NCI-H526 treated with DMSO at 0.1 percent for 48 hours (cell line): ENCODE measurements around the gene DNAJC18.
"Not testable (repeated sequence)": the region's sequence is repeated elsewhere in the genome, so short reads cannot be mapped to it uniquely, and the experiment has no call there.

ENCODE experiments used
- DNase-seq: peaks from one replicate; lab custom pipeline; 2025; lab: John Stamatoyannopoulos, UW

Gene DNAJC18

GRCh38 chr5:139439013-139439903, at the start of gene DNAJC18:
DNAJC18 (minus strand) TSS chr5:139439525; CDS start chr5:139439445, 80 bp downstream.
- peak; percentile 94 for DNase-seq

GRCh38 chr5:139488260-139488659, 48.9 kb upstream of the DNAJC18 start:
- DNase-seq = no peak

GRCh38 chr5:139486201-139486600, 46.9 kb upstream of the DNAJC18 start:
- no peak for DNase-seq

GRCh38 chr5:139482890-139483208, 43.5 kb upstream of the DNAJC18 start:
- DNase-seq = not testable (repeated sequence)

- DNase-seq = peak; percentile 36
Observed at GRCh38 chr5:139482050-139482889, 42.9 kb upstream of the DNAJC18 start, which contains the start of gene STING1. STING1 (minus strand) TSS chr5:139482758; CDS start chr5:139481704, 1,054 bp downstream.

- no peak for DNase-seq
Observed at GRCh38 chr5:139481580-139482049, 42.3 kb upstream of the DNAJC18 start.

- no peak for DNase-seq
Observed at GRCh38 chr5:139481122-139481533, 41.8 kb upstream of the DNAJC18 start.

- DNase-seq = not testable (repeated sequence)
Observed at GRCh38 chr5:139479729-139480128, 40.4 kb upstream of the DNAJC18 start.

- not testable (repeated sequence) for DNase-seq
Observed at GRCh38 chr5:139478657-139479423, 39.5 kb upstream of the DNAJC18 start.

- no peak for DNase-seq
Observed at GRCh38 chr5:139475865-139476617, 36.7 kb upstream of the DNAJC18 start.

- DNase-seq = no peak
Observed at GRCh38 chr5:139474890-139475791, 35.8 kb upstream of the DNAJC18 start.

- DNase-seq = no peak
Observed at GRCh38 chr5:139473565-139473964, 34.2 kb upstream of the DNAJC18 start.

- DNase-seq = no peak
Observed at GRCh38 chr5:139473105-139473504, 33.8 kb upstream of the DNAJC18 start.

GRCh38 chr5:139472386-139473030, 33.2 kb upstream of the DNAJC18 start:
- no peak for DNase-seq

GRCh38 chr5:139470821-139471300, 31.5 kb upstream of the DNAJC18 start, which contains the start of gene SMIM33:
SMIM33 (plus strand) TSS chr5:139471004; CDS start chr5:139471122, 118 bp downstream.
- DNase-seq = no peak

GRCh38 chr5:139468421-139468931, 29.2 kb upstream of the DNAJC18 start:
- DNase-seq = no peak

GRCh38 chr5:139462586-139463276, 23.4 kb upstream of the DNAJC18 start, which contains the start of gene ECSCR:
ECSCR (minus strand) TSS chr5:139462743; CDS start chr5:139462670, 73 bp downstream.
- DNase-seq = no peak

- DNase-seq = no peak
Observed at GRCh38 chr5:139461698-139462097, 22.4 kb upstream of the DNAJC18 start.
